ENCODE measurements around the gene ZFHX2. TPM values are rescaled to one million over a fixed set of nuclear protein-coding genes. Genes with fewer than 3 reads are reported as not detected.

Gene ZFHX2
- total and polyA plus RNA-seq, 2 of the 4 experiments (the other 2 are of a cell fraction) = 0.18 to 0.53 TPM

GRCh38 chr14:23532658-23533057, 18.9 kb downstream of the ZFHX2 start:
- CTCF ChIA-PET = no interaction called here

More at GRCh38 chr14:23532658-23533057, 18.9 kb downstream of the ZFHX2 start:
- Histone ChIP-seq H2BK15ac (ENCODE audit: low read depth, low read length) (no peak overlapping the region), H3K14ac (replicated peaks; ENCODE audit: low read depth, low read length) (no peak overlapping the region), H3K36me3 (ENCODE audit: control insufficient read depth, insufficient read depth, low read length) (no peaks in the 10 kb centered on the region), H2AK5ac (ENCODE audit: low read depth, low read length) (no peak overlapping the region), H3K27me3 (ENCODE audit: control insufficient read depth, insufficient read depth, low read length) (no peaks in the 10 kb centered on the region), H3K23ac (ENCODE audit: low read depth, low read length) (no peak overlapping the region), H3K4me2 (ENCODE audit: low read depth, low read length) (no peak overlapping the region), H3K79me1 (ENCODE audit: low read depth in 1 of 2, low read length in 2 of 2) (no peaks in the 10 kb centered on the region), H3K4me1 (ENCODE audit: control insufficient read depth, insufficient read depth, low read length) (no peaks in the 10 kb centered on the region), H3K56ac (ENCODE audit: extremely low read depth, insufficient read depth, low read length) (no peak overlapping the region), H4K20me1 (ENCODE audit: insufficient read depth, low read length) (no peaks in the 10 kb centered on the region; the same call in 1 of the 2 replicates), H2BK5ac (ENCODE audit: low read depth, low read length, poor library complexity, severe bottlenecking) (no peak overlapping the region), H4K91ac (ENCODE audit: insufficient read depth, low read depth, low read length) (no peak overlapping the region), H4K8ac (ENCODE audit: low read depth in 2 of 2, low read length in 2 of 2) (no peak overlapping the region), H2BK120ac (ENCODE audit: low read depth, low read length) (no peak overlapping the region), H3K9ac (ENCODE audit: low read depth, low read length) (no peak overlapping the region), H3K4ac (ENCODE audit: low read depth, low read length) (no peak overlapping the region), H2BK20ac (ENCODE audit: low read depth, low read length) (no peak overlapping the region), H2AK9ac (replicated peaks; ENCODE audit: low read depth, low read length, poor library complexity) (peak overlapping the region; percentile 53), H3K4me3 (ENCODE audit: insufficient read depth, low read depth, low read length) (no peak overlapping the region), H4K5ac (ENCODE audit: low read depth, low read length) (no peak overlapping the region), H3K18ac (ENCODE audit: low read depth, low read length) (no peak overlapping the region), H3K27ac (ENCODE audit: insufficient read depth, low read length) (no peak overlapping the region), H3K9me3 (ENCODE audit: control insufficient read depth, insufficient read depth, low read length) (no peaks in the 10 kb centered on the region), H3K9me1 (ENCODE audit: insufficient read depth, low read length) (no peaks in the 10 kb centered on the region), H2AFZ (replicated peaks; ENCODE audit: low read length, poor library complexity) (no peak overlapping the region)
- in situ Hi-C loops (cut with MboI; ENCODE audit: low sequenced_read_pairs) = no loop called here
- WGBS, 2 experiments (ENCODE audit: extremely low coverage in 2 of 2, insufficient read length in 1 of 2) = 41% methylated on average over 3 of the region's 7 CpGs; no CpG with 5 or more reads in 1 of the 2 experiments
- BruUV-seq (replicated peaks) = no TSS peak
- intact Hi-C loops (cut with micrococcal nuclease) = no loop called here
- POLR2A ChIA-PET (ENCODE audit: unreplicated experiment) = no interaction called here
- TF ChIP-seq SMC3 (IDR thresholded peaks at IDR 0.05; ENCODE audit: low read depth, low read length) = no peak
- TF ChIP-seq, protein P1, sequence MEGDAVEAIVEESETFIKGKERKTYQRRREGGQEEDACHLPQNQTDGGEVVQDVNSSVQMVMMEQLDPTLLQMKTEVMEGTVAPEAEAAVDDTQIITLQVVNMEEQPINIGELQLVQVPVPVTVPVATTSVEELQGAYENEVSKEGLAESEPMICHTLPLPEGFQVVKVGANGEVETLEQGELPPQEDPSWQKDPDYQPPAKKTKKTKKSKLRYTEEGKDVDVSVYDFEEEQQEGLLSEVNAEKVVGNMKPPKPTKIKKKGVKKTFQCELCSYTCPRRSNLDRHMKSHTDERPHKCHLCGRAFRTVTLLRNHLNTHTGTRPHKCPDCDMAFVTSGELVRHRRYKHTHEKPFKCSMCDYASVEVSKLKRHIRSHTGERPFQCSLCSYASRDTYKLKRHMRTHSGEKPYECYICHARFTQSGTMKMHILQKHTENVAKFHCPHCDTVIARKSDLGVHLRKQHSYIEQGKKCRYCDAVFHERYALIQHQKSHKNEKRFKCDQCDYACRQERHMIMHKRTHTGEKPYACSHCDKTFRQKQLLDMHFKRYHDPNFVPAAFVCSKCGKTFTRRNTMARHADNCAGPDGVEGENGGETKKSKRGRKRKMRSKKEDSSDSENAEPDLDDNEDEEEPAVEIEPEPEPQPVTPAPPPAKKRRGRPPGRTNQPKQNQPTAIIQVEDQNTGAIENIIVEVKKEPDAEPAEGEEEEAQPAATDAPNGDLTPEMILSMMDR (conservative IDR thresholded peaks at IDR 0.05; ENCODE audit: low read depth, low read length) = no peak
- TF ChIP-seq POLR2A (IDR thresholded peaks at IDR 0.05; ENCODE audit: low read depth, low read length) = no peak
- no peak for TF ChIP-seq CHD1 (IDR thresholded peaks at IDR 0.05; ENCODE audit: low read depth, low read length)
- no peak for TF ChIP-seq BHLHE40 (IDR thresholded peaks at IDR 0.05; ENCODE audit: low read depth, low read length)
- TF ChIP-seq ELK1 (IDR thresholded peaks at IDR 0.05; ENCODE audit: borderline replicate concordance, low read depth, low read length) = no peak
- no peak for TF ChIP-seq MAFK (IDR thresholded peaks at IDR 0.05; ENCODE audit: low read depth, low read length)
- ATAC-seq (ENCODE audit: low read depth) (no peak), DNase-seq (no peak)
- dilution Hi-C loops (cut with HindIII; ENCODE audit: low sequenced_read_pairs, unreplicated experiment) = no loop called here
